Lower lobe of right lung (tissue), 2 donors: ENCODE results near the gene PEG3. TPM values are rescaled to one million over a fixed set of nuclear protein-coding genes. Genes with fewer than 3 reads are reported as not detected.

Experiments
- ATAC-seq, 2 donors: fragments of 200-7000 bp; cut with Tn5 transposase; one replicate each; pipeline ENCODE4 v1.9.1; 2020 to 2022; ENCODE audit warnings: mild to moderate bottlenecking in 2 of 2, moderate library complexity in 2 of 2
- DNase-seq: peaks from one replicate; pipeline ENCODE4 v3.0.0-alpha.2; 2020
- H3K27ac ChIP-seq: fragments of 200-600 bp; one replicate; pipeline ENCODE4 v1.8.0; 2022
- H3K27me3 ChIP-seq: fragments of 200-600 bp; one replicate; pipeline ENCODE4 v1.8.0; 2022; ENCODE audit warnings: low read depth
- H3K36me3 ChIP-seq: fragments of 200-600 bp; one replicate; pipeline ENCODE4 v1.8.0; 2022; ENCODE audit warnings: mild to moderate bottlenecking
- H3K4me1 ChIP-seq: fragments of 200-600 bp; one replicate; pipeline ENCODE4 v1.8.0; 2022
- H3K4me3 ChIP-seq: fragments of 200-600 bp; one replicate; pipeline ENCODE4 v1.8.0; 2022; ENCODE audit warnings: mild to moderate bottlenecking
- H3K9me3 ChIP-seq: fragments of 200-600 bp; one replicate; pipeline ENCODE4 v1.8.0; 2022
- intact Hi-C: fragments of 100-400 bp; cut with DNase I; formaldehyde crosslinking; loops from one replicate; pipeline ENCODE4 v1.11.0; 2022
- total RNA-seq: library from RNA; stranded (reverse); fragmentation: NEBNext Ultra II Directional; extraction: Animal tissue kit (Norgen Biotek cat#: 25700); gene quantifications from one replicate; pipeline ENCODE4 v1.2.1, GENCODE V29; 2021
- TF ChIP-seq, protein P1 (sequence below): fragments of 200-600 bp; IDR thresholded peaks from one replicate; pipeline ENCODE4 v1.8.0; 2022; ENCODE audit warnings: antibody characterized with exemption, mild to moderate bottlenecking
- donor health status: DM: no; HTN: yes; CAD: no; lungs with severe emphysema.

The PEG3 gene
- total RNA-seq, 1 donor from 2014 or later: 5.0 TPM

GRCh38 chr19:56822755-56823154 lies 17.8 kb downstream of the PEG3 start:
- TF ChIP-seq, protein P1, sequence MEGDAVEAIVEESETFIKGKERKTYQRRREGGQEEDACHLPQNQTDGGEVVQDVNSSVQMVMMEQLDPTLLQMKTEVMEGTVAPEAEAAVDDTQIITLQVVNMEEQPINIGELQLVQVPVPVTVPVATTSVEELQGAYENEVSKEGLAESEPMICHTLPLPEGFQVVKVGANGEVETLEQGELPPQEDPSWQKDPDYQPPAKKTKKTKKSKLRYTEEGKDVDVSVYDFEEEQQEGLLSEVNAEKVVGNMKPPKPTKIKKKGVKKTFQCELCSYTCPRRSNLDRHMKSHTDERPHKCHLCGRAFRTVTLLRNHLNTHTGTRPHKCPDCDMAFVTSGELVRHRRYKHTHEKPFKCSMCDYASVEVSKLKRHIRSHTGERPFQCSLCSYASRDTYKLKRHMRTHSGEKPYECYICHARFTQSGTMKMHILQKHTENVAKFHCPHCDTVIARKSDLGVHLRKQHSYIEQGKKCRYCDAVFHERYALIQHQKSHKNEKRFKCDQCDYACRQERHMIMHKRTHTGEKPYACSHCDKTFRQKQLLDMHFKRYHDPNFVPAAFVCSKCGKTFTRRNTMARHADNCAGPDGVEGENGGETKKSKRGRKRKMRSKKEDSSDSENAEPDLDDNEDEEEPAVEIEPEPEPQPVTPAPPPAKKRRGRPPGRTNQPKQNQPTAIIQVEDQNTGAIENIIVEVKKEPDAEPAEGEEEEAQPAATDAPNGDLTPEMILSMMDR: no peak
- Histone ChIP-seq H3K4me3 (no peak overlapping the region), H3K4me1 (no peaks in the 10 kb centered on the region), H3K9me3 (no peaks in the 10 kb centered on the region), H3K36me3 (no peaks in the 10 kb centered on the region), H3K27ac (no peak overlapping the region), H3K27me3 (no peaks in the 10 kb centered on the region)
- ATAC-seq (no peak), DNase-seq (no peak)
- intact Hi-C loops: no loop called here

DNA sequence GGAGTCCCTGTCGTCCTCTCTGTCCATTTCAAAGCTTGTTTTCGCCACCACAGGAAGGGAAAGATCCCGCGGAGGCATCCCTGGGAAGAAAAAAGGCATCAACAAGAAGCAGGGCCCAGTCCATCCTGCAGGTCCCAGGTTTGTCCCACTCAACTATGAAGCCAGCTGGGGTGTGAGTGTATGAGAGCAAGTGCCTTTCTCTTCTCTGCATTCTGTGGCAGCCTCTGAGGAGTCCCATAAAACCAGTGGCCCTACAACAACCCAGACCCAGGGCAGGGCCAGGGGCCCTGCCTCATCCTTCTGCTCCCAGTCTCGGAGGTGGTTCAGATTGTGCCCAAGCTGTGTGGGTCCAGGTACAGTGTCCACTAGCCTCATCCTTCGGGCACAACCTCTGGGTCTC lies 18.9 kb downstream of the PEG3 start:
- no peaks in the 10 kb centered on the region for H3K36me3 ChIP-seq
- no peak overlapping the region for H3K27ac ChIP-seq
- DNase-seq (no peak), ATAC-seq (no peak)
- H3K9me3 ChIP-seq: no peaks in the 10 kb centered on the region
- no peak overlapping the region for H3K4me3 ChIP-seq
- intact Hi-C loops: no loop called here
- TF ChIP-seq, protein P1: no peak
- no peaks in the 10 kb centered on the region for H3K27me3 ChIP-seq
- no peaks in the 10 kb centered on the region for H3K4me1 ChIP-seq

- Histone ChIP-seq H3K36me3 (no peaks in the 10 kb centered on the region), H3K9me3 (no peaks in the 10 kb centered on the region), H3K4me1 (no peaks in the 10 kb centered on the region), H3K4me3 (no peak overlapping the region), H3K27me3 (no peaks in the 10 kb centered on the region), H3K27ac (no peak overlapping the region)
- intact Hi-C loops: no loop called here
- ATAC-seq (no peak), DNase-seq (no peak)
- TF ChIP-seq, protein P1: no peak
Measured at GRCh38 chr19:56821209-56821608, 19.3 kb downstream of the PEG3 start.

DNA sequence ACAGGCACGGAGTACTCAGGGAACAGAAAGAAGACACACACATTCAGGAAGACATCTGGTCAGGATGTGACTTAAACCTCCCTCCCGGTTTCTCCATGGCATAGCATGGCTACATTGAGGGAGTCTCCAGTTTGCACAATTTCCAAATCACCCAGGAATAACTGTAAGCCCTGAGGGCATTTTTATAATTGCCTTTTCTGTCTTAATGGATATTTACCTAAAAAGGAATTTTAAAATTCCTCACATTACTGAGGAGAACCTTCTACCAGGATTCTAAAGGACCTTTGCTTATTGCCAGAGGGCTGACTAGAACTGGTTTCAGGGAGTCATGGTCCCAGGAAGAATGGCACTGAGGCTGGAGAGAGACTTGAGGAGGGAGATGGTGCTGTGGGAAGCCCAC lies 21.4 kb downstream of the PEG3 start:
- no peak for ATAC-seq
- H3K9me3 ChIP-seq: no peaks in the 10 kb centered on the region

DNA sequence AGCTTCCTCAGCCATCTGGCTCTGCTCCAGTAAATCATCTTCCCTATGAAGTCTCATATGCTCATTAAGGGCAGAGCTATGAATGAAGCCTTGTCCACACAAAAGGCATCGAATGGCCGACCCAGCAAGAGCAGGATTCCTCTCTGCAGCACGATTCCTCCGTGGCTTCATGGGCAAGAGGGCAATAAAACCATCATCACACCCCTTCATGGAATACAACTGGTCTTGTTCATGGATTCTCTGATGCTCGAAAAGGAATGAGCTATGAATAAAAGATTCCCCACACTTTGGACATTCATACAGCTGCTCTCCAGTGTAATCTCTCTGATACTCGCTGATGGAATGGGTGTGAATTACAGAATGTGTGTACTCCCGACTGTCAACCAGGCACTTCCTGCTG lies 25.9 kb downstream of the PEG3 start:
- Histone ChIP-seq H3K9me3 (no peaks in the 10 kb centered on the region), H3K36me3 (no peaks in the 10 kb centered on the region), H3K27me3 (no peaks in the 10 kb centered on the region), H3K4me1 (no peaks in the 10 kb centered on the region), H3K27ac (no peak overlapping the region), H3K4me3 (no peak overlapping the region)
- intact Hi-C loops: no loop called here
- DNase-seq: no peak
- no peak for ATAC-seq
- TF ChIP-seq, protein P1: no peak

More for the DNA sequence above, 21.4 kb downstream of the PEG3 start:
- H3K27me3 ChIP-seq: no peaks in the 10 kb centered on the region
- intact Hi-C loops: no loop called here
- no peaks in the 10 kb centered on the region for H3K4me1 ChIP-seq
- DNase-seq: no peak
- H3K27ac ChIP-seq: no peak overlapping the region
- no peaks in the 10 kb centered on the region for H3K36me3 ChIP-seq
- TF ChIP-seq, protein P1: no peak
- H3K4me3 ChIP-seq: no peak overlapping the region

GRCh38 chr19:56813531-56813930 lies 27.0 kb downstream of the PEG3 start:
- intact Hi-C loops: no loop called here
- Histone ChIP-seq H3K9me3 (no peaks in the 10 kb centered on the region), H3K4me1 (no peaks in the 10 kb centered on the region), H3K27ac (no peak overlapping the region), H3K4me3 (no peak overlapping the region), H3K36me3 (no peaks in the 10 kb centered on the region), H3K27me3 (no peaks in the 10 kb centered on the region)
- no peak for ATAC-seq
- TF ChIP-seq, protein P1: no peak
- DNase-seq: no peak
